HepG2 (cell line): Measurements from ENCODE around the gene GRAMD1B. TPM values are rescaled to one million over a fixed set of nuclear protein-coding genes. Genes with fewer than 3 reads are reported as not detected.

ENCODE experiments used
- ADNP ChIP-seq: sonication (generic); formaldehyde crosslinking; IDR thresholded peaks from 2 replicates; pipeline ENCODE4 v1.4.0; 2020; ENCODE audit warnings: missing genetic modification reagents
- ELF1 ChIP-seq: sonication (generic); formaldehyde crosslinking; IDR thresholded peaks from 2 replicates; pipeline ENCODE4 v1.4.0; 2020; ENCODE audit warnings: missing genetic modification reagents
- PITX1 ChIP-seq: sonication (generic); formaldehyde crosslinking; IDR thresholded peaks from 2 replicates; pipeline ENCODE4 v1.5.1; 2020; ENCODE audit warnings: mild to moderate bottlenecking, missing genetic modification reagents
- POLR2AphosphoS2 ChIP-seq: IDR thresholded peaks from 2 replicates; pipeline ENCODE4 v1.6.1; 2011; ENCODE audit warnings: low read depth, low read length, improper control_type of control experiment
- SKI ChIP-seq: fragments of 450-650 bp; IDR thresholded peaks from one replicate; pipeline ENCODE4 v1.6.1; 2018; ENCODE audit warnings: mild to moderate bottlenecking; ENCODE audit not compliant: partially characterized antibody
- ZBTB21 ChIP-seq: sonication (generic); formaldehyde crosslinking; IDR thresholded peaks from 2 replicates; pipeline ENCODE4 v1.4.0; 2020; ENCODE audit warnings: missing genetic modification reagents
- ZBTB7A ChIP-seq: sonication (generic); formaldehyde crosslinking; IDR thresholded peaks from 2 replicates; pipeline ENCODE4 v1.8.0; 2022; ENCODE audit warnings: mild to moderate bottlenecking, missing genetic modification reagents
- ZIK1 ChIP-seq: sonication (generic); formaldehyde crosslinking; IDR thresholded peaks from 2 replicates; pipeline ENCODE4 v1.5.0; 2020; ENCODE audit warnings: mild to moderate bottlenecking, low read depth, missing genetic modification reagents, borderline replicate concordance
- ZNF564 ChIP-seq: sonication (generic); formaldehyde crosslinking; IDR thresholded peaks from 2 replicates; pipeline ENCODE4 v1.8.1; 2023; ENCODE audit warnings: mild to moderate bottlenecking, missing genetic modification reagents
- ZNF589 ChIP-seq: sonication (generic); formaldehyde crosslinking; conservative IDR thresholded peaks from 2 replicates; pipeline ENCODE4 v1.8.0; 2022; ENCODE audit warnings: mild to moderate bottlenecking, moderate library complexity, missing genetic modification reagents
- ZNF615 ChIP-seq: sonication (generic); formaldehyde crosslinking; IDR thresholded peaks from 2 replicates; pipeline ENCODE4 v1.5.0; 2020; ENCODE audit warnings: mild to moderate bottlenecking, missing genetic modification reagents, borderline replicate concordance
- ZNF646 ChIP-seq: sonication (generic); formaldehyde crosslinking; IDR thresholded peaks from 2 replicates; pipeline ENCODE4 v1.9.0; 2021; ENCODE audit warnings: mild to moderate bottlenecking, missing genetic modification reagents
- ZNF674 ChIP-seq: sonication (generic); formaldehyde crosslinking; IDR thresholded peaks from 2 replicates; pipeline ENCODE4 v1.5.0; 2020; ENCODE audit warnings: low read depth, mild to moderate bottlenecking, missing genetic modification reagents
- polyA plus RNA-seq, 8 experiments: library from polyadenylated mRNA; depleted of rRNA in 3 of 8; stranded (reverse) in 7 of 8; unstranded in 1 of 8; fragments of >200 nt; fragmentation: Illumina TruSeq in 4 of 8; extraction: Trizol in 4 of 8; gene quantifications; 2 replicates each; pipeline versions ENCODE4 v1.2.1 to v1.2.3, GENCODE V29; 2011 to 2016; ENCODE audit warnings: low read depth in 4 of 8, missing spikeins in 1 of 8, mixed read lengths in 1 of 8; ENCODE audit not compliant: insufficient read depth in 1 of 8
- total RNA-seq, 5 experiments: library from RNA; depleted of rRNA; stranded (reverse); fragments of >200 nt; fragmentation: Illumina TruSeq; extraction: Trizol; gene quantifications; 2 replicates each; pipeline ENCODE4 v1.2.3, GENCODE V29; 2016; ENCODE audit warnings: low read depth in 1 of 5
- TF ChIP-seq, protein P1 (sequence below): sonication (generic); formaldehyde crosslinking; IDR thresholded peaks from 2 replicates; pipeline ENCODE4 v1.4.0; 2020; ENCODE audit warnings: missing genetic modification reagents
- TF ChIP-seq, protein P2 (sequence below): sonication (generic); formaldehyde crosslinking; IDR thresholded peaks from 2 replicates; pipeline ENCODE4 v1.5.0; 2020; ENCODE audit warnings: mild to moderate bottlenecking, missing genetic modification reagents

Gene GRAMD1B
- total and polyA plus RNA-seq, 2 of the 13 experiments (the other 11 are each of a cell fraction or from before 2014, with no cell fraction given) = 0.12 TPM; not detected in 1

DNA sequence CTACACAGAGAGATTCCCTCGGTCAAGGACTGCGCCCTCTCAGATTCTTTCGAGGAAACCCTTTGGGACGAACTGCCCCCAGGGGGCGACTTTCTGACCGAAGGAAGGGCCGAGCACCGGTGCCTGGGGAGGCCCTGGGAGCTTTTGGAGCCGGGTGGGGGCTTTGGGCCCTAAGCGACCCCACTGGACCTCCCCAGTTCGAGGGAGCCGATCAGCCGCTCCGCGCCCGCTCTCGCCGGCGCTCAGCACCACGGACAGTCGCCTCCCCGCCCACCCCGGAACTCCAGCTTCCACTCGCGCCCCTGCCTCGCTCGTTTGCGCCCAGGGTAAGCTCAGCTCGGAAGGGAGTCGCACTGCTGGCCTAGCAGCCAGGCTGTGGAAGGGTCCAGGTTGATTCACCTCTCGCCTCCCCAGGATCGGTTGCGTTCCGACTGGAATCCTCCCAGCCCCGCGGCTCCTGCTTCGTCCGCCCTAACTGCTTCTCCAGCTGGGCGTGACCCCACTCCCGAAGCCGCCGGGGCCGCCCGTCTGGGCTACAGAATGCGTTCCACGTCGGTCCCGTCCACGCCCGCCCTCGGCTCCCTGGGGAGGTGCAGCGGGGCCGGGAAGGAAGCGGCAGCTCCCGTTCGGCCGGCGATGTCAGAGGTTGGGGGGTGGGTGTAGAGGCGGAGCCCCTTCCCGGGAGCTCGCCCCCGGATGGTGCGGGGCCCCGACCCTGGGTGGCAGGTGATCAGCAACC, 223.9 kb downstream of the GRAMD1B start (continued):
- TF ChIP-seq, protein P1, sequence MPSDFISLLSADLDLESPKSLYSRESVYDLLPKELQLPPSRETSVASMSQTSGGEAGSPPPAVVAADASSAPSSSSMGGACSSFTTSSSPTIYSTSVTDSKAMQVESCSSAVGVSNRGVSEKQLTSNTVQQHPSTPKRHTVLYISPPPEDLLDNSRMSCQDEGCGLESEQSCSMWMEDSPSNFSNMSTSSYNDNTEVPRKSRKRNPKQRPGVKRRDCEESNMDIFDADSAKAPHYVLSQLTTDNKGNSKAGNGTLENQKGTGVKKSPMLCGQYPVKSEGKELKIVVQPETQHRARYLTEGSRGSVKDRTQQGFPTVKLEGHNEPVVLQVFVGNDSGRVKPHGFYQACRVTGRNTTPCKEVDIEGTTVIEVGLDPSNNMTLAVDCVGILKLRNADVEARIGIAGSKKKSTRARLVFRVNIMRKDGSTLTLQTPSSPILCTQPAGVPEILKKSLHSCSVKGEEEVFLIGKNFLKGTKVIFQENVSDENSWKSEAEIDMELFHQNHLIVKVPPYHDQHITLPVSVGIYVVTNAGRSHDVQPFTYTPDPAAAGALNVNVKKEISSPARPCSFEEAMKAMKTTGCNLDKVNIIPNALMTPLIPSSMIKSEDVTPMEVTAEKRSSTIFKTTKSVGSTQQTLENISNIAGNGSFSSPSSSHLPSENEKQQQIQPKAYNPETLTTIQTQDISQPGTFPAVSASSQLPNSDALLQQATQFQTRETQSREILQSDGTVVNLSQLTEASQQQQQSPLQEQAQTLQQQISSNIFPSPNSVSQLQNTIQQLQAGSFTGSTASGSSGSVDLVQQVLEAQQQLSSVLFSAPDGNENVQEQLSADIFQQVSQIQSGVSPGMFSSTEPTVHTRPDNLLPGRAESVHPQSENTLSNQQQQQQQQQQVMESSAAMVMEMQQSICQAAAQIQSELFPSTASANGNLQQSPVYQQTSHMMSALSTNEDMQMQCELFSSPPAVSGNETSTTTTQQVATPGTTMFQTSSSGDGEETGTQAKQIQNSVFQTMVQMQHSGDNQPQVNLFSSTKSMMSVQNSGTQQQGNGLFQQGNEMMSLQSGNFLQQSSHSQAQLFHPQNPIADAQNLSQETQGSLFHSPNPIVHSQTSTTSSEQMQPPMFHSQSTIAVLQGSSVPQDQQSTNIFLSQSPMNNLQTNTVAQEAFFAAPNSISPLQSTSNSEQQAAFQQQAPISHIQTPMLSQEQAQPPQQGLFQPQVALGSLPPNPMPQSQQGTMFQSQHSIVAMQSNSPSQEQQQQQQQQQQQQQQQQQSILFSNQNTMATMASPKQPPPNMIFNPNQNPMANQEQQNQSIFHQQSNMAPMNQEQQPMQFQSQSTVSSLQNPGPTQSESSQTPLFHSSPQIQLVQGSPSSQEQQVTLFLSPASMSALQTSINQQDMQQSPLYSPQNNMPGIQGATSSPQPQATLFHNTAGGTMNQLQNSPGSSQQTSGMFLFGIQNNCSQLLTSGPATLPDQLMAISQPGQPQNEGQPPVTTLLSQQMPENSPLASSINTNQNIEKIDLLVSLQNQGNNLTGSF (CRISPR knock-in tag) = no peak
- TF ChIP-seq, protein P2, sequence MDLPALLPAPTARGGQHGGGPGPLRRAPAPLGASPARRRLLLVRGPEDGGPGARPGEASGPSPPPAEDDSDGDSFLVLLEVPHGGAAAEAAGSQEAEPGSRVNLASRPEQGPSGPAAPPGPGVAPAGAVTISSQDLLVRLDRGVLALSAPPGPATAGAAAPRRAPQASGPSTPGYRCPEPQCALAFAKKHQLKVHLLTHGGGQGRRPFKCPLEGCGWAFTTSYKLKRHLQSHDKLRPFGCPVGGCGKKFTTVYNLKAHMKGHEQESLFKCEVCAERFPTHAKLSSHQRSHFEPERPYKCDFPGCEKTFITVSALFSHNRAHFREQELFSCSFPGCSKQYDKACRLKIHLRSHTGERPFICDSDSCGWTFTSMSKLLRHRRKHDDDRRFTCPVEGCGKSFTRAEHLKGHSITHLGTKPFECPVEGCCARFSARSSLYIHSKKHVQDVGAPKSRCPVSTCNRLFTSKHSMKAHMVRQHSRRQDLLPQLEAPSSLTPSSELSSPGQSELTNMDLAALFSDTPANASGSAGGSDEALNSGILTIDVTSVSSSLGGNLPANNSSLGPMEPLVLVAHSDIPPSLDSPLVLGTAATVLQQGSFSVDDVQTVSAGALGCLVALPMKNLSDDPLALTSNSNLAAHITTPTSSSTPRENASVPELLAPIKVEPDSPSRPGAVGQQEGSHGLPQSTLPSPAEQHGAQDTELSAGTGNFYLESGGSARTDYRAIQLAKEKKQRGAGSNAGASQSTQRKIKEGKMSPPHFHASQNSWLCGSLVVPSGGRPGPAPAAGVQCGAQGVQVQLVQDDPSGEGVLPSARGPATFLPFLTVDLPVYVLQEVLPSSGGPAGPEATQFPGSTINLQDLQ = 0 out of 2 replicates have a peak, but pooled peaks have one; percentile 28
- no peak for TF ChIP-seq PITX1 (CRISPR knock-in tag)
- 0 out of 2 replicates have a peak, but pooled peaks have one; percentile 30 for TF ChIP-seq ZBTB7A (CRISPR knock-in tag)
- 0 out of 2 replicates have a peak, but pooled peaks have one; percentile 28 for TF ChIP-seq ZNF615
- TF ChIP-seq ZNF674 (CRISPR knock-in tag) = no peak
- no peak for TF ChIP-seq ZNF564 (CRISPR knock-in tag)
- no peak for TF ChIP-seq ZIK1 (CRISPR knock-in tag)
- TF ChIP-seq ZBTB21 (CRISPR knock-in tag) = no peak
- no peak for TF ChIP-seq ZNF646
- 0 out of 2 replicates have a peak, but pooled peaks have one; percentile 45 for TF ChIP-seq ZNF589 (CRISPR knock-in tag)
- TF ChIP-seq SKI = no peak
- TF ChIP-seq POLR2AphosphoS2 = no peak
- TF ChIP-seq ELF1 (CRISPR knock-in tag) = peak; percentile 66; the same call in 1 of the 2 replicates
- no peak for TF ChIP-seq ADNP (CRISPR knock-in tag)
